HTR-8/SVneo (cell line): ENCODE results near the gene ZNF746.

Experiments used
- DNase-seq: peaks from one replicate; pipeline ENCODE4 v3.0.0; 2011; ENCODE audit warnings: low spot score, mixed read lengths; ENCODE audit not compliant: insufficient read length
- FAIRE-seq: peaks from 2 replicates; lab custom pipeline; 2011; peaks lifted over from hg19 to GRCh38; lab: Jason Lieb, UNC

ZNF746 gene

DNA sequence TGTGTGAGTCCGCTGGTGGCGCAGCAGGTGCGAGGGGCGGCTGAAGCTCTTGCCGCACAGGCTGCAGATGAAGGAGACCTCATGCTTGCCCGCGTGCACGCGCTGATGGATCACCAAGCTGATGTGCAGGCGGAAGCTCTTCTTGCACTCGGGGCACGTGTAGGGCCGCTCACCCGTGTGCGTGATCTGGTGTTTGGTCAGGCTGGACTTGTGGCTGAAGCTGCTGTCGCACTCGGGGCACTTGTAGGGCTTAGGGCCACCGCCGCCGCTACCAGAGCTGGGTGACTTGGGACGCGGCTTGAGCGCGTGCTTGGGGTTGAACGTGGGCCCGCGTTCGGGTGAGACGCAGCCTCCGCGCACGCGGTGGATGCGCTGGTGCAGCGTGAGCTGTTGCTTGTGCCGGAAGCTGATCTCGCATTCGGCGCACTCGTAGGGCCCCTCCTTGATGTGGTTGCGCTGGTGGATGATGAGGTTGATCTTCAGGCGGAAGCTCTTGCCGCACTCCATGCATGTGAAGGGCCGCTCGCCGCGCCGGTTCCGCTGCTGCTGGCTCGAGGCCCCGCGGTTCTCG, 65.4 kb downstream of the ZNF746 start:
- DNase-seq (no peak), FAIRE-seq (no peak)

DNA sequence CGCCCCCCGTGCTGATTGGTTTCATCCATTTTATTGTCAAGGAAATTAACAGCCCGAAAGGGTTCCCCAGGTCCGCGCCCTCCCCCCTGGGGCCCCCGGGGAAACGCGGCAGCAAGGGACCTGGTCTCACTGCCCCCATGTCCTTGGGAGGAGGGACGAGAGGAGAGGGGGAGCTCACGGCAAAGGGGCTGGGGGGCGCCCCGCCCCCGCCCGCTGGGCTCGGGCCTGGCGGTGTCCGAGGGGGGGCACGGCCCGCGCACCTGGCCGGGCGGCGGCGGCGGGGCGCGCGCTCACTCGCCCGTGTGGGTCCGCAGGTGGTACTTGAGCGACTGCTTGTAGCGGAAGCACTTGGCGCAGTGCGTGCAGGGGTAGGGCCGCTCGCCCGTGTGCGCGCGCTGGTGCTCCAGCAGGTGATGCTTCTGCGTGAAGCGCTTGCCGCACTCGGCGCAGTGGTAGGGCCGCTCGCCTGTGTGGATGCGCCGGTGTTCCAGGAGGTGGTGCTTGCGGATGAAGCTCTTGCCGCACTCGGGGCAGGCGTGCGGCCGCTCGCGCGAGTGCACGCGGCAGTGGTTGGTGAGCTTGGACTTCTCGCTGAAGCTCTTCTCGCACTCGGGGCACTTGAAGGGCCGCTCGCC, 66.0 kb downstream of the ZNF746 start:
- FAIRE-seq (no peak), DNase-seq (no peak)

DNA sequence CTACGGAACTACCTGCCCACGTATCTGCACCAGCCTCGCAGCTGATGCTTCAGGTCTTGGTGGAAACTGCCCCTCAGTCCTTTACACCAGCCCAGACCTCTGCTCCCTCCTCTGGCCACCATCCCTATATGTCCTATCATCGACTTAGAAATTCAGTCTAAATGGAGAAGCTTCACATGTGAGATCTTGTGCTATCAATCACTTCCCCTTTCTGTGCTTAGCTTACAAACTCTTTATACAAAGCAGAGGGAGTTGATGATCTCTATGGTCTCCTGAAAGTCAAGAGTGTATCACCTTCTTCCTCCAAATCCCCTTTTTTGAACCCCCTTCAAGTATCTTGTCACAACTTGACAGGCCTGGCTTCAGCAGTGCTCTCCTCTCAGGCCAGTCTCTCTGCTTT, 67.4 kb downstream of the ZNF746 start:
- DNase-seq (no peak), FAIRE-seq (no peak)

DNA sequence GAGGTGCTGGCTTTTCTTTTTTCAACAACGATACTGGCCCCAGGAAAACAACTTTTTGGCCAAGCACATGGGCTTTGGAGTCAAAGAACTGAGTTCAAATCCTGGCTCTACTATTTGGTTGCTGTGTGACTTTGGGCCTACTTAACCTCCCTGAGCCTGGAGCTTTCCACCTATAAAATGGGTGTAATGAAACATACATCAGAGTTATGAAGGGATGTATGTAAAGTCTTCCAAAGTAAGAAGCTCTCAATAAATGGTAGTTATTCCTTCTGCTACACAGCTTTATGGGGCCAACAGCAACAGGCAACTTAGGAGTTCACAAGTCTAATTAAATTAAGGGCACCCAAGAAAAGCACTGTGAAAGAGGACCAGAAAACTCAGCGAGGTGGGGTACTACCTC, 69.7 kb downstream of the ZNF746 start:
- DNase-seq = no peak
- FAIRE-seq = no peak

DNA sequence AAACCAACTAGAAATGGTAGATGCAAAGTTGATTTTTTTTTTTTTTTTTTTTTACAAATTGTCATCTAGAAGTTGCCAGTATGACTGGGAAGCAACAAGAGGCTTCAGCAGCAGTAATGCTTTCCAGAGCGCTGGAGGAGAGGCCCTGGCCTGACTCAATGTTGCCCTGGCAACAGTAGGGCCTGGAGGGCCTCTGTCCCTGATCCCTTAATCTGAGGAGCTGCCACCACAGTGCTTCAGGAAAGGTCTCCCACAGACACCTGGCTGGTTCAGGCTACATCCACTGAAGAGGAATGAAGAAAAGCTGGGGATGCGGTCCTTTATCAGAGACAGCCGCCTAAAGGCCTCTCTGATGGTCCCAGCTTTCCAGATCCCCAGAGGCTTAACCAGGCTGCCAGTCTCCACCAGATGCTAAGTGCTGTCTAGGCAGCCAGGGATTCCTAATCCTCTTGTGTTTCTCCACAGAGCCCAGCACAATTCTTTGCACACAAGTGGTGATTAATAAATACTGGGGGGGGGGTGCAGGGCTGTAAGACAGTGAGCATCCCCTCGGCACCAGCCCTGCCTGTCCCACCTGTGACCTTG, 70.4 kb downstream of the ZNF746 start:
- FAIRE-seq = no peak

DNA sequence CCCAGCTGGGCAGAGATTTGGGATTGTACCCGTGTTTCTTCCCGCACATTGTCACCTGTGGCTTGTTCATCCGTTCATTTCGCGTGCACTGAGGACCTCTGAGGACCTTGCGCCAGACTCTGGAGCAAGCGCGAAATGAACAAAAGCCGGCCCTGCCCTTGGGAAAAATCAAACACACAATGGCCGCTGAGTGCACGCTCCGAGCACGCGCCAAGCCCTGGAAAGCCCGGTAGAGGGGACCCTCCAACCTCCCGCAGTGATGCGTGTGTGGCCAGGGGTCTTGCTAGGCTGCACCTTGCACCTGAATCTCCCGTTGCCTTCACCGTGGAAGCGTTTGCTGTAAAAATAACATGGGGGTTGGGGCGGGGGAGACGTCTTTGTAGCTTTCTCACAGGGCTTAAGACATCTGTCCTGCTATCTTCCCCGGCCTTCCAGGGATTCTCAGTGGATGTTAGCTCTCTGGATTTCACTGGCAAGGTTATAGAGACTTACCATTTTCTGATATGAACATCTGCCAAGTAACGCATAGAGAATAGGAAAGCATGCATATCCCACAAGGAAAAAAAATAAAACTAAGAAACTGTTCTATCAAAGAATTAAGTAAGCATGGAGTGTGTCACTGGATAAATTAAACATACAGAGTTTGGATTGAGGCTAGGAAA, 74.0 kb downstream of the ZNF746 start:
- FAIRE-seq = no peak
- DNase-seq = no peak

More for the DNA sequence above, 70.4 kb downstream of the ZNF746 start:
- no peak for DNase-seq

DNA sequence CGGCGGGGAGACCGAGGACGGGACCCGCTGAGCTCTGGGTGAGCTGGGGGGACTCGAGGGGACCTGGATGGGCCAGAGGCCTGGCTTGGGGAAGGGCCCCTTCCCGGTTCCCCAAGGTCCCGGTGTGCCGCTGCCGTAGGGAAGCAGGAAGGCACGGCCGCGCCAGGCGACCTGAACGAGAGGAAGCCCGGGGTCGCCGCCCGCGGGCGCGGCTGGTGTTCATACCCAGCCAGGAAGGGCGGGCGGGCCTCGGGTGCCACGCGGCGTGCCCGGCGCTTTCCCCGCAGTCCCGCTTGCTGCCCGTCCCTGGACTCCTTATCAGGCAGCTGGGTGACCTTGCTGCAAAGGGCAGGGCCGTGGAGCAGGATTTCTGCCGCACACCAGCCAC, 74.7 kb downstream of the ZNF746 start:
- DNase-seq (no peak), FAIRE-seq (no peak)
